MCF 10A (cell line): ENCODE measurements around the gene ANKFY1. TPM values are rescaled to one million over a fixed set of nuclear protein-coding genes. Genes with fewer than 3 reads are reported as not detected.
A peak's percentile ranks its signal among the peaks of the same experiment; 100 is the strongest.

Experiments used
- BruUV-seq: library from RNA; stranded (reverse); fragments of 400-500 nt; replicated peaks from 2 replicates; lab custom pipeline; 2021; lab: Mats Ljungman, UMichigan
- CTCF ChIA-PET: fragments of 300-600 bp; sonication (Branson Sonifier 250); formaldehyde crosslinking; extraction: SDS; loops from one replicate; lab custom pipeline; 2021; ENCODE audit warnings: antibody characterized with exemption, inconsistent platforms; lab: Yijun Ruan, JAX
- POLR2A ChIA-PET: fragments of 300-600, 350-650 bp; sonication (Branson Sonifier 250); formaldehyde crosslinking; extraction: SDS; loops from one replicate; lab custom pipeline; 2020; ENCODE audit warnings: antibody characterized with exemption, inconsistent platforms; lab: Yijun Ruan, JAX
- DNase-seq: peaks from one replicate; pipeline ENCODE4 v3.0.0-alpha.2; 2018; ENCODE audit not compliant: unreplicated experiment
- H3K27ac Mint-ChIP-seq: one replicate; pipeline ENCODE4 v1.8.0; 2022; ENCODE audit warnings: mild to moderate bottlenecking, low read depth, mixed read lengths; ENCODE audit not compliant: unreplicated experiment
- H3K27me3 Mint-ChIP-seq: one replicate; pipeline ENCODE4 v1.8.0; 2022; ENCODE audit warnings: mixed read lengths; ENCODE audit not compliant: insufficient read depth, unreplicated experiment
- H3K36me3 Mint-ChIP-seq: one replicate; pipeline ENCODE4 v1.8.0; 2022; ENCODE audit warnings: mild to moderate bottlenecking, moderate library complexity, mixed read lengths; ENCODE audit not compliant: insufficient read depth, unreplicated experiment
- H3K4me1 Mint-ChIP-seq: one replicate; pipeline ENCODE4 v1.8.0; 2022; ENCODE audit warnings: mixed read lengths; ENCODE audit not compliant: insufficient read depth, unreplicated experiment
- H3K4me3 Mint-ChIP-seq: one replicate; pipeline ENCODE4 v1.8.0; 2022; ENCODE audit warnings: mild to moderate bottlenecking, moderate library complexity, mixed read lengths; ENCODE audit not compliant: unreplicated experiment
- H3K9me3 Mint-ChIP-seq: one replicate; pipeline ENCODE4 v1.8.0; 2022; ENCODE audit warnings: mixed read lengths; ENCODE audit not compliant: unreplicated experiment
- intact Hi-C: fragments of 100-400 bp; cut with micrococcal nuclease; formaldehyde crosslinking; loops from 2 replicates; pipeline ENCODE4 v1.14.1; 2022
- total RNA-seq: library from RNA; stranded (reverse); gene quantifications from 2 replicates; pipeline ENCODE4 v1.2.3, GENCODE V29; 2022
- TF ChIP-seq, protein P1 (sequence below): fragments of 200-600 bp; IDR thresholded peaks from one replicate; pipeline ENCODE4 v1.8.0; 2022; ENCODE audit warnings: antibody characterized with exemption, mild to moderate bottlenecking; ENCODE audit not compliant: unreplicated experiment

The ANKFY1 gene
- total RNA-seq, 1 experiment from 2014 or later = 34.9 TPM

DNA sequence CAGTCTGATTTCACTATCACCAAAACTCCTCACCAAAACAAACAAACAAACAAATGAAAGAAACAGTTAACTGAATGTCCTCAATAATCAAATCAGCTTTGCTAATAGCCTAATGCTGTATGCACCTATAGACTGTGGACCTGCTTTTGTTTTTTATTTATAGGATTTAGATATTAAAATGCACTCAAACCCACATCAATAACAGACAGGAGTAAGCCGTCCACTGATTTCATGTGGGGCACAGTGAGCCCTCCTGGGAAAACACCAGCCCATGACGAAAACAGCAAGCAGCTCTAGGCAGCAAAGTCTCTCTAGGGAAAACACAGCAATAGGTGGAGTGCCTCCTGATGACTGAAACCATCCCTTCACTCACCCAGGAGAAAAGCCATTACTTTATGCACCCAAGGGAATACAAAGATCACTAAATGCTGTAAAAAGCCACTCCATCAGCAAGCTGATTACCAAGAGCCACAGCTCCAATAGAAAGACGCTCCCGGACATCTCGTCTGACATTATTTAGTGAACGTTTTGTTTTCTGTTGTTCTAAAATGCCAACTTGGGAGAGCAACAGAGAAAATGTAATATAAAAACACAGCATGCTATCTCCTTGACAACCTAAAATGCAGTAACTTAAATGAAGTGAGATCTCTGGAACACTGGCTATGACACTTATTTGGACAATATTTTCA lies 47.8 kb downstream of the ANKFY1 start:
- H3K4me1 Mint-ChIP-seq = peaks cover 7% of the 10 kb centered on the region
- CTCF ChIA-PET = interaction anchor here (0.5 to 3.1 kb wide), 28 partner anchors 9 to 1624 kb away, joined by 3 to 28 read pairs (median 4); no protein-coding TSS in a partner anchor
- H3K4me3 Mint-ChIP-seq = no peak overlapping the region
- peaks cover 29% of the 10 kb centered on the region for H3K36me3 Mint-ChIP-seq
- intact Hi-C loops = loop anchor here (1.0 to 5.0 kb wide), 6 partner anchors 33 to 197 kb away; partner anchors contain the start of genes ANKFY1 and UBE2G1
- TF ChIP-seq, protein P1, sequence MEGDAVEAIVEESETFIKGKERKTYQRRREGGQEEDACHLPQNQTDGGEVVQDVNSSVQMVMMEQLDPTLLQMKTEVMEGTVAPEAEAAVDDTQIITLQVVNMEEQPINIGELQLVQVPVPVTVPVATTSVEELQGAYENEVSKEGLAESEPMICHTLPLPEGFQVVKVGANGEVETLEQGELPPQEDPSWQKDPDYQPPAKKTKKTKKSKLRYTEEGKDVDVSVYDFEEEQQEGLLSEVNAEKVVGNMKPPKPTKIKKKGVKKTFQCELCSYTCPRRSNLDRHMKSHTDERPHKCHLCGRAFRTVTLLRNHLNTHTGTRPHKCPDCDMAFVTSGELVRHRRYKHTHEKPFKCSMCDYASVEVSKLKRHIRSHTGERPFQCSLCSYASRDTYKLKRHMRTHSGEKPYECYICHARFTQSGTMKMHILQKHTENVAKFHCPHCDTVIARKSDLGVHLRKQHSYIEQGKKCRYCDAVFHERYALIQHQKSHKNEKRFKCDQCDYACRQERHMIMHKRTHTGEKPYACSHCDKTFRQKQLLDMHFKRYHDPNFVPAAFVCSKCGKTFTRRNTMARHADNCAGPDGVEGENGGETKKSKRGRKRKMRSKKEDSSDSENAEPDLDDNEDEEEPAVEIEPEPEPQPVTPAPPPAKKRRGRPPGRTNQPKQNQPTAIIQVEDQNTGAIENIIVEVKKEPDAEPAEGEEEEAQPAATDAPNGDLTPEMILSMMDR = no peak
- H3K27ac Mint-ChIP-seq = peak overlapping the region; percentile 46
- H3K9me3 Mint-ChIP-seq = no peaks in the 10 kb centered on the region
- no TSS peak for BruUV-seq
- no peaks in the 10 kb centered on the region for H3K27me3 Mint-ChIP-seq
- no peak for DNase-seq
- POLR2A ChIA-PET = interaction anchor here (0.7 to 4.3 kb wide), 16 partner anchors 8 to 306 kb away, joined by 3 to 30 read pairs (median 5); partner anchors contain the start of gene ANKFY1

DNA sequence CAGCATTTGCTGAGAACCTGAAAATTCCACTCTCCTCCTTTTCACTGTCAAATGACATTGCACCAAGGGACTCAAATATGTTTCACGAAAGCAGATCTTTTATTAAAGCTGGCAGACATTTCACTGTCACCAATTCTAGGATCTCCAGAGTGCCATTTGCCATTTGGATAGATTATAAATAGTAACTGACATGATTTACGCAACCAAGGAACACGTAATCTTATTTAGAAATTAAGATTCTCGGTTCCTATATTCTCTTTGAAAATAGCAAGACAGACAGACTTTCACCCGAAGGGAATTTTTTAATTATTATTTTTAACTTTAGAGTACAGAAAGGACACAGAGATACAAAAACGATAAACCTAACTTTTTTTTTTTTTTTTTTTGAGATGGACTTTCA lies 49.6 kb downstream of the ANKFY1 start:
- intact Hi-C loops = no loop called here
- no peak for DNase-seq
- Mint-ChIP-seq H3K27me3 (no peaks in the 10 kb centered on the region), H3K36me3 (peaks cover 43% of the 10 kb centered on the region), H3K27ac (no peak overlapping the region), H3K9me3 (no peaks in the 10 kb centered on the region), H3K4me3 (no peak overlapping the region), H3K4me1 (peaks cover 7% of the 10 kb centered on the region)
- TF ChIP-seq, protein P1 = no peak
- ChIA-PET CTCF (interaction anchor here (0.6 to 3.1 kb wide), 6 partner anchors 14 to 418 kb away, joined by 3 to 24 read pairs (median 4); no protein-coding TSS in a partner anchor), POLR2A (interaction anchor here (0.5 to 4.3 kb wide), 3 partner anchors 16 to 71 kb away, joined by 4 to 30 read pairs (median 30); partner anchors contain the start of genes ANKFY1, CYB5D2 and ZZEF1)
- BruUV-seq = no TSS peak

DNA sequence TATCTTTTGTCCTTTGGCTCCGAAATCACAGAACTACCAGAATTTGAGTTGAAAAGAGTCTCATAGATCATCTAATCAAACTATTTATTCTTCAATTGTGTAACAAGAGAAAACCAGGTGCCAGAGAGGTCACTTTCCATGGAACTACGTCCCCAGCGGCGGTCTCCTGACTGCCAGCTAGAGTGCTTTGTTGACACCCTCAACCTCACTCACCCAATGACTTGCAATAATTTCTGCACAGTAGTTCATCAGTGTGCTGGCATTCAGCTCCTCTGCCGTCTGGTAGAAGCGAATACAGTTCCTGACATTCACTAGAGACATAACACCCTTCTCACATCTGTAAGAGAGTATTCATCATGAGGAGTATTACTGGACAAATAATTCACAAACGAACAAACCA lies 54.2 kb downstream of the ANKFY1 start:
- ChIA-PET POLR2A (interaction anchor here (0.9 kb wide), 1 partner anchor 63 kb away, joined by 5 read pairs; no protein-coding TSS in a partner anchor), CTCF (interaction anchor here (1.4 to 1.5 kb wide), 2 partner anchors 48 to 206 kb away, joined by 3 read pairs; no protein-coding TSS in a partner anchor)
- TF ChIP-seq, protein P1 = no peak
- H3K27ac Mint-ChIP-seq = no peak overlapping the region
- H3K27me3 Mint-ChIP-seq = no peaks in the 10 kb centered on the region
- no peaks in the 10 kb centered on the region for H3K9me3 Mint-ChIP-seq
- no peak for DNase-seq
- H3K36me3 Mint-ChIP-seq = peaks cover 78% of the 10 kb centered on the region
- intact Hi-C loops = loop anchor here (5.0 kb wide), 1 partner anchor 313 kb away; no protein-coding TSS in a partner anchor
- H3K4me1 Mint-ChIP-seq = no peaks in the 10 kb centered on the region
- no TSS peak for BruUV-seq
- no peak overlapping the region for H3K4me3 Mint-ChIP-seq

- DNase-seq = no peak
- Mint-ChIP-seq H3K27ac (no peak overlapping the region), H3K9me3 (no peaks in the 10 kb centered on the region), H3K4me3 (no peak overlapping the region), H3K4me1 (peaks cover 5% of the 10 kb centered on the region), H3K36me3 (peaks cover 86% of the 10 kb centered on the region), H3K27me3 (no peaks in the 10 kb centered on the region)
- ChIA-PET POLR2A (no interaction called here), CTCF (interaction anchor here (0.7 kb wide), 2 partner anchors 44 to 852 kb away, joined by 3 to 5 read pairs; no protein-coding TSS in a partner anchor)
- intact Hi-C loops = loop anchor here (5.0 kb wide), 1 partner anchor 314 kb away; no protein-coding TSS in a partner anchor
- BruUV-seq = no TSS peak
- TF ChIP-seq, protein P1 = no peak
Measured at GRCh38 chr17:4208238-4208637, 55.5 kb downstream of the ANKFY1 start.
